Parathyroid adenoma (tissue), 2 donors: ENCODE data around the gene SPATS2.

Source experiments
- H2AFZ ChIP-seq: fragments of 300-600 bp; sonication (generic); one replicate; pipeline ENCODE4 v1.7.0; 2017; ENCODE audit warnings: antibody characterized with exemption, mild to moderate bottlenecking
- H3K27ac ChIP-seq: fragments of 300-600 bp; sonication (generic); one replicate; pipeline ENCODE4 v1.7.0; 2017
- H3K27me3 ChIP-seq: fragments of 300-600 bp; sonication (generic); one replicate; pipeline ENCODE4 v1.7.0; 2017; ENCODE audit warnings: low read length; ENCODE audit not compliant: control insufficient read depth, insufficient read depth
- H3K36me3 ChIP-seq: fragments of 300-600 bp; sonication (generic); one replicate; pipeline ENCODE4 v1.7.0; 2017; ENCODE audit warnings: low read length; ENCODE audit not compliant: control insufficient read depth, insufficient read depth
- H3K4me1 ChIP-seq: fragments of 300-600 bp; sonication (generic); one replicate; pipeline ENCODE4 v1.7.0; 2017; ENCODE audit warnings: control low read depth
- H3K4me2 ChIP-seq: fragments of 300-600 bp; sonication (generic); one replicate; pipeline ENCODE4 v1.7.0; 2017; ENCODE audit warnings: low read length
- H3K4me3 ChIP-seq: fragments of 300-600 bp; sonication (generic); one replicate; pipeline ENCODE4 v1.7.0; 2017; ENCODE audit warnings: low read depth, low read length
- H3K79me2 ChIP-seq: fragments of 300-600 bp; sonication (generic); one replicate; pipeline ENCODE4 v1.7.0; 2017; ENCODE audit warnings: control low read depth
- H3K9ac ChIP-seq: fragments of 300-600 bp; sonication (generic); one replicate; pipeline ENCODE4 v1.7.0; 2017; ENCODE audit warnings: mild to moderate bottlenecking
- H3K9me3 ChIP-seq: fragments of 300-600 bp; sonication (generic); one replicate; pipeline ENCODE4 v1.7.0; 2017; ENCODE audit warnings: low read length; ENCODE audit not compliant: control insufficient read depth
- TF ChIP-seq, protein P1 (sequence below): fragments of 300-600 bp; sonication (generic); IDR thresholded peaks from one replicate; pipeline ENCODE4 v1.7.0; 2017; ENCODE audit warnings: antibody characterized with exemption, mild to moderate bottlenecking
- donor health status: primary hyperparathyroidism.

SPATS2 gene

GRCh38 chr12:49476091-49476490, 108.8 kb downstream of the SPATS2 start:
- TF ChIP-seq, protein P1, sequence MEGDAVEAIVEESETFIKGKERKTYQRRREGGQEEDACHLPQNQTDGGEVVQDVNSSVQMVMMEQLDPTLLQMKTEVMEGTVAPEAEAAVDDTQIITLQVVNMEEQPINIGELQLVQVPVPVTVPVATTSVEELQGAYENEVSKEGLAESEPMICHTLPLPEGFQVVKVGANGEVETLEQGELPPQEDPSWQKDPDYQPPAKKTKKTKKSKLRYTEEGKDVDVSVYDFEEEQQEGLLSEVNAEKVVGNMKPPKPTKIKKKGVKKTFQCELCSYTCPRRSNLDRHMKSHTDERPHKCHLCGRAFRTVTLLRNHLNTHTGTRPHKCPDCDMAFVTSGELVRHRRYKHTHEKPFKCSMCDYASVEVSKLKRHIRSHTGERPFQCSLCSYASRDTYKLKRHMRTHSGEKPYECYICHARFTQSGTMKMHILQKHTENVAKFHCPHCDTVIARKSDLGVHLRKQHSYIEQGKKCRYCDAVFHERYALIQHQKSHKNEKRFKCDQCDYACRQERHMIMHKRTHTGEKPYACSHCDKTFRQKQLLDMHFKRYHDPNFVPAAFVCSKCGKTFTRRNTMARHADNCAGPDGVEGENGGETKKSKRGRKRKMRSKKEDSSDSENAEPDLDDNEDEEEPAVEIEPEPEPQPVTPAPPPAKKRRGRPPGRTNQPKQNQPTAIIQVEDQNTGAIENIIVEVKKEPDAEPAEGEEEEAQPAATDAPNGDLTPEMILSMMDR, result no peak
- H2AFZ ChIP-seq, result no peak overlapping the region
- H3K27me3 ChIP-seq, result no peaks in the 10 kb centered on the region
- no peak overlapping the region for H3K4me2 ChIP-seq
- H3K4me3 ChIP-seq, result no peak overlapping the region
- H3K4me1 ChIP-seq, result no peaks in the 10 kb centered on the region
- no peaks in the 10 kb centered on the region for H3K9me3 ChIP-seq
- H3K27ac ChIP-seq, result no peak overlapping the region
- no peak overlapping the region for H3K9ac ChIP-seq
- peaks cover 3% of the 10 kb centered on the region for H3K79me2 ChIP-seq
- H3K36me3 ChIP-seq, result no peaks in the 10 kb centered on the region

DNA sequence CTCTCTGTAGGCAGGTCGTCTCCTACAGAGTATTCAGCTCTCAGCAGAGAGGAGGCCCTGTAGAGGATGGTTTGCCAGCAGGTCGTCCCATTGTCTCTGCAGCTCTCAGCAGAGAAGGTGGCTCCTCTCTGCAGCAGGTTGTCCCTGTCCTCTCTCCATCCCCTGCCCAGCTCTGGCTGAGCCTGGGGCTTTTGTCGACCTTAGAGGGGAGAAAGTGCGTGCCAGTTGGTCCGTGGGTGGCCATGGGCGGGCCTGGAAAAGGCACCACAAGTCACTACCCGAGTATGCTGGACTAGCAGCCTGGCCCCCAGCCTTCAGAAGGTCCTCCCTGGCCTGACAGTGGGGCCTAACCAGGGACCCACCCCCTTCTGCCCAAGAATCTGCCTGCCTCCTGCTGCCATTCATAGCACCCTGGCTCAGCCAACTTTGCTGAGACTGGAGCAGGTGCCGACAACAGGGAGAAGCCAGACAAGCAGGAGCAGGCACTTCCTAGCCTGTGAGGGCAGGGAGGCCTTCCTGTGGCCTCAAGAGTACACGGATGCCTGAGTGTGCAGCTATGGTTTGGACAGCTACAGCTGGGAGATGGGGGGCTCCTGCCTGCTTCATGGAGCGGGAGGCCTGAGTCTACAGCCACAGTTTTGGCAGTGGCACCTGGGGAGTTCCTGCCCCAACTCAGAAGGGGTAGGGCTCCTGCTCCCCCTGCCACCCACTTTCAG, 111.8 kb downstream of the SPATS2 start:
- Histone ChIP-seq H3K4me1 (no peaks in the 10 kb centered on the region), H3K4me2 (no peak overlapping the region), H3K27ac (no peak overlapping the region), H3K79me2 (no peaks in the 10 kb centered on the region), H3K9ac (no peak overlapping the region), H2AFZ (no peak overlapping the region), H3K36me3 (no peaks in the 10 kb centered on the region), H3K9me3 (no peaks in the 10 kb centered on the region), H3K4me3 (no peak overlapping the region), H3K27me3 (no peaks in the 10 kb centered on the region)
- TF ChIP-seq, protein P1, result no peak

GRCh38 chr12:49482095-49483051, 115.1 kb downstream of the SPATS2 start:
- no peaks in the 10 kb centered on the region for H3K9me3 ChIP-seq
- H2AFZ ChIP-seq, result no peak overlapping the region
- H3K4me3 ChIP-seq, result no peak overlapping the region
- H3K9ac ChIP-seq, result no peak overlapping the region
- no peak overlapping the region for H3K4me2 ChIP-seq
- TF ChIP-seq, protein P1, result no peak
- no peaks in the 10 kb centered on the region for H3K79me2 ChIP-seq
- H3K4me1 ChIP-seq, result no peaks in the 10 kb centered on the region
- no peak overlapping the region for H3K27ac ChIP-seq
- no peaks in the 10 kb centered on the region for H3K27me3 ChIP-seq
- no peaks in the 10 kb centered on the region for H3K36me3 ChIP-seq

DNA sequence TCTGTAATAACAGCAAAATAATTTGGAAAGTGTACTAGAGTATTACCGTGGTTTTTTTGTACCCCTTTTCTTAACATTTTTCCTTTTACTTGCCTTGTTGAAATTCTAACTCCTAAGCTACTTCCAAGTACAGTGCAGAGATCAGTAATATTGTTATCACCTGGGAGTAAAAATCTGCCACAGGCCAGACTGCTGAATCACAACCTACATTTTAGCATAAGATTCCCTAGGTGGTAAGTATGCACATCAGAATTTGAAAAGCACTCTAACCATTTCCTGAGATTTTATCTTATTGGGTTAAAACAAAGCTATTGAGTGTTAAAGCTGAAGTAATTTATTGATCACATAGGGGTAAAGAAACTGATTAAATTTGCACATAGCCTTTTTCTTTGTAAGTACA, 116.4 kb downstream of the SPATS2 start:
- H2AFZ ChIP-seq, result no peak overlapping the region
- H3K4me1 ChIP-seq, result no peaks in the 10 kb centered on the region
- H3K4me2 ChIP-seq, result no peak overlapping the region
- H3K27ac ChIP-seq, result no peak overlapping the region
- H3K36me3 ChIP-seq, result no peaks in the 10 kb centered on the region
- H3K79me2 ChIP-seq, result no peaks in the 10 kb centered on the region
- TF ChIP-seq, protein P1, result no peak
- H3K9me3 ChIP-seq, result no peaks in the 10 kb centered on the region
- no peak overlapping the region for H3K9ac ChIP-seq
- no peaks in the 10 kb centered on the region for H3K27me3 ChIP-seq
- no peak overlapping the region for H3K4me3 ChIP-seq
